ENCODE data around the gene MEAK7.

DNA sequence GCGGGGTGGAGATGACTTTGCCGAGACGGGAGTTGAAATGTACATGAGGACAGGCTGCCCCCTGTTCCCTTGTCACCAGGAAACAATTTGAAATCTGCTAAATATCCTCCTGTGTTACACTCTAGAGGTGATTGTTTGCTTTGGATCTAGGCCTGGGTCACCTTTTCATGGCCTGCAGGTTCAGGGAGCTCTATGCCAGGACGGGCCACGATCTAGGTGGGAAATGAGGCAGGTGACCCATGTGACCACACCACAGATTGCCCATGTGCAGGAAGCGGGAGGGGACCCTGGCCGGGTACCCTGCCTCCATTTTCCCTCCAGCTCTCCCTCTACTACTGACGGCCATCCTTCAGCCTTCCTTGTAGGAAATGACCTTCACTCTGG lies 43.4 kb downstream of the MEAK7 start:
- TF ChIP-seq, protein P1, sequence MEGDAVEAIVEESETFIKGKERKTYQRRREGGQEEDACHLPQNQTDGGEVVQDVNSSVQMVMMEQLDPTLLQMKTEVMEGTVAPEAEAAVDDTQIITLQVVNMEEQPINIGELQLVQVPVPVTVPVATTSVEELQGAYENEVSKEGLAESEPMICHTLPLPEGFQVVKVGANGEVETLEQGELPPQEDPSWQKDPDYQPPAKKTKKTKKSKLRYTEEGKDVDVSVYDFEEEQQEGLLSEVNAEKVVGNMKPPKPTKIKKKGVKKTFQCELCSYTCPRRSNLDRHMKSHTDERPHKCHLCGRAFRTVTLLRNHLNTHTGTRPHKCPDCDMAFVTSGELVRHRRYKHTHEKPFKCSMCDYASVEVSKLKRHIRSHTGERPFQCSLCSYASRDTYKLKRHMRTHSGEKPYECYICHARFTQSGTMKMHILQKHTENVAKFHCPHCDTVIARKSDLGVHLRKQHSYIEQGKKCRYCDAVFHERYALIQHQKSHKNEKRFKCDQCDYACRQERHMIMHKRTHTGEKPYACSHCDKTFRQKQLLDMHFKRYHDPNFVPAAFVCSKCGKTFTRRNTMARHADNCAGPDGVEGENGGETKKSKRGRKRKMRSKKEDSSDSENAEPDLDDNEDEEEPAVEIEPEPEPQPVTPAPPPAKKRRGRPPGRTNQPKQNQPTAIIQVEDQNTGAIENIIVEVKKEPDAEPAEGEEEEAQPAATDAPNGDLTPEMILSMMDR (IDR thresholded peaks at IDR 0.05) = no peak
- TF ChIP-seq ZFX (IDR thresholded peaks at IDR 0.05; ENCODE audit: borderline replicate concordance) = no peak
